ENCODE data around the gene ELFN1.

Gene ELFN1

DNA sequence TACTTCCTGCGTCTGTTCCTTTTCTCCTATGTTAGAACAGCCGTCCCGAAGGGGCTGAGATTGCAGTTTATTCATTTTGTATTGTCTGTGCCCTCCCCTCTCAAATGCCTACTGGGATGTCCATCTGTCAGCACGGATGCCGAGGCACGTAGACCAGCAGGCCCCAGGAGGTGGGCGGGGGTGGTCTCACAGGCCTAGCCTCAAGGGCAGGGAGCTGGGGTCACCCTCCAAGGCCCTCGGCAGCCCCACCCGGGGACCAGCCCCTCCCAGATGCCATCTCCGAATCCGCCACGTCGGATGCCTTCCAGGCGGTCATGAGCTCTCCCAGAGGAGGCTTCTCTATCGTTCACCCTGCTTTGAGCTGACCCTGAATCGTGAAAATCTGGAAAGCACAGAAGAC, 59.7 kb downstream of the ELFN1 start:
- DNase-seq = no peak

DNA sequence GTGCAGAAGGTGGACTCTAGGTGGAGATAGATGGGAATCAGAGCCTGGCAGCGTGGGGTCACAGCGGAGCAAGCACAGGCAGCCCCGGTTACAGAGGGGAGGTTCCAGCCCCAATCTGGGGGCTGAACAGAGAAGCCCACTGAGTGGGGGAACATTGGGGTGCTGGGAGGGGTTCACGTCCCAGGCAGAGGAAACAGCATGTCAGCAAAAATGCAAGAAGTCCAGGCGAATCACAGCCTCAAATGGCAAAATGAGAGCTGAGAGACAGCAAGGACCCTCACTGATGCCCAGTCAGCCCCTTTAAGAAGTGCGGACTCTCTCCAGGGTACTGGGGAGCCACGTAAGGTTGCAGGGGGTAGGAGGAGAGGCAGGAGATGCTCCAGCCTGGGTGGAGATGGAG, 62.0 kb downstream of the ELFN1 start:
- DNase-seq = no peak

DNA sequence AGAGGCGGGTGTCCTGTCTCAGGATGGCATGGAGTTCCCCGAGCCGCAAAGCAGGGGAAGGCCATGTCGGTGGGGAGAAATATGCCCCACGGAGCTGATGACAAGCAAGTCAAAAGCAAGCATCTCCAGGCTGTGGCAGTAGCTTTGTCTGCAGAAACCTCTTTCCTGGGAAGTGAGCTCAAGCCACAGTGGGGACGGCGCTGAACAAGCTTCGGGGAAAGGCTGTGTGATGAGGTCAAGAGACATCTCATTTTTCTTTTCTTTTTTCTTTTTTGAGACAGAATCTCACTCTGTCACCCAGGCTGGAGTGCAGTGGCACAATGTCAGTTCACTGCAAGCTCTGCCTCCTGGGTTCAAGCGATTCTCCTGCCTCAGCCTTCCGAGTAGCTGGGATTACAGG, 62.6 kb downstream of the ELFN1 start:
- DNase-seq = no peak

DNA sequence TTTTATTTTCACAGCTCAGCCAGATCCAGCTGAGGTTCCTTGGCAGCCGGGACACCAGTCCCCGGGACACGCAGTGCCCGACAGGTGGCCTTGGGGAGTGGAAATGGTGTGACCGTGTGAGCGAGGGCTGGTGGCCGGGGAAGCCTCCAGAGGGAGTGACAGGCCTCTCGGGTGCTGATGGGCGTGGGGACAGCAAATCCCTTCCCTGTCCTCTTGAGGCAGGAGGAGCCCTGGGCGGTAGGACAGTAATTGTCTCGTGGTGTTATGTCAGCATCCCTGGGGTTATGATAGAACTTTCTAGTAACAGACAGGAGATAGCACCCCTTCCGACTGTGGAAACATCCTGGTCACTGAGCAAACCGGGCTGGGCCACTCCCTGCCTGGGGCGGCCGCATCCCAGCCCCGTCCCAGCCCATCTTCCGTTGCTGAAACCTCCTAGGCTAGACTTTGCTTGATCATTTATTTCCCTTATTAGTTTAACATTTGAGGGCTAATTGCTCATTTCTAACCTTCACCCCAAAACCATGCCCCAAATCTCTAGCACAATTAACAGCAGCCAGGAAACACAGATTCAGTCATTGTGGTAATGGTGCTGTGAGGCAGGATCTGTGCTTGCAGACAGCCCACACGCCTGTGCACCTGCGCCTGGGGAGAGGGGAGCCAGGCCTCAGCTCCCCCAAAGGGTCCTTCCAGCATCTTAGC, 63.3 kb downstream of the ELFN1 start:
- no peak for DNase-seq

DNA sequence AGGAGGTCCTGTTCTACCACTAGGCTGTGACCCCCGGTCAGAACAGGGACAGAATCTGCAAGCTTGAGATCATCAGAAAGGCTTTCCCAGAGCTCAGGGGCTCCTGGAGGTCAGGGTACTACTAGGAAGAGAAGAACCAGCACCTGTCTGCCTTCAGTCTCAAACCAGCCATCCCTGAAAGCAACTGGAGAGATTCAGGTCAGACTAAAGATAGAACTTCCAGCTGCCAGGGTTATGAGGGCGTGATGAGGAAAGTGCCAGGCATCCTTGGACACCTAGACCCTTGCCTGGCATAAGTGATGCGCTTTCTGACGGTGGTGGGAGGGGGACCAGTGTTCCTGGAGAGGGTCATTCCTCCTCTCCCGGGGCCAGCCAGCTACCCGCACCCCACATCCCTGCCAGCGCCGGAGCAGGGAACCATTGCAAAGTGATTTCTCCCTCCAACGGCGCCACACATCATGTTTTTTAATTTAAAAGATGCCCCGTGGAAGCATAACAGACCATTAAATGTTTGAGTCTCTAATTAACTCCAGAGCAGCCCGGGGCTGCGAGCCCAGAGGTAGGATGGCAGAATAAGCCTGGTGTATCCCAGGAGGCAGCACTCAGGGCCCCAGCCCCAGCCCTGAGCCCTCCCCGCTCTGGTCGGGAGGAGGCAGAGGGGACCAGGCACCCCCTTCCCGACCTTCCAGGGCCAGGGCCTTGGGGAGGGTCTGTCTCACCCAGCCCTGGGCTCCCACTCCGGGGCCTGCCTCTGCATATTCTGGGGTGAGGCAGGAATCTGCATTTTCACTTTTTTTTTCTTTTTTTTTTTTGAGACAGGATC, 64.0 kb downstream of the ELFN1 start:
- DNase-seq = no peak

DNA sequence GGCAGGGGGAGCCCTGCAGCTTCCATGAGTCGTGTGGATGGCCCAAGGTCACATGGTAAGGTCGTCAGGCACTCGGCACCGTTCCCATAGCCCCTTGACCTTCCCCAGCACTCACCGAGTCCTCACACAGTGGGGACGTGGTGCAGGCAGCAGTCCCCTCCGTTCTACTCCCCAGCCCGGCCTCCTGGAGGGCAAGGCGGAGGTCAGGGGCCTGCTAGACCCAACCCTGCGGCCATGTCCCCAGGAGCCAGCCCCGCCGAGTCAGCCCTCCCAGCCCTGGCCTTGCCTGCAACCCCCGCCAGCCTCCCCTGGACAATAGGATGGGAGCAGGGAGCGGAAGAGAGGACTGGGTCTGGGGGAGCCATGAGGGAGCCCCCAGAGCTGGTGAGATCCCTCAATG, 65.2 kb downstream of the ELFN1 start:
- no peak for DNase-seq

DNA sequence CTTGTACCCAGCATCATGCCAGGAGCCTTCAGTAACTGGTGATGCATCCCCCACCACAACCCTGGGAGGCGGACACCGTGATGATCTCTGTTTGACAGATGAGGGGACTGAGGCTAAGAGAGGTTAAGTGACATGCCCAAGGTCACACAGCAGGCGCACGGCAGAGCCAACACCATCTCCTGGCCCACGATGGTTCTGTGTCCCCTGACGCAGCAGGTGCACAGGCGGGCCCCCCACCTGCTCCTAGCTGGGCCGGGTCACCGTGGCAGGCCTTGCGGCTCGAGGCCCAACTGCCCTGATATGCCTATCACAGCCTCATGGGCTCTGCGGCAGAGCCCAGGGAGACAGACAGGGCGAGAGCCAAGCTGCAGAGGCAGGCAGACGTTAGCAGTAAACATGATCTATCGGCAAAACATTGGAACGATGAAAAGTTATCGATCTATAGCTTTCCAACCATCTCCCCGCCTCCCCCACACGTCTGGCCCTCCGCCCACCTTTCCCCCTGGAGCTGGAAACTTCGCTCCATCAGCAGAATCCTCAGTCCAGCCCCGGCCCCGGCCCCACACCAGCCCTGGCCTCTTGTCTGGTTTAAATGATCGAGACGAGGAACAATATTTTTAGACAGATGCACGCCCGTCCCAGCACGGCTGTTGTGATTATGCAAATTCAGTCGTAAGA, 65.9 kb downstream of the ELFN1 start:
- no peak for DNase-seq

DNA sequence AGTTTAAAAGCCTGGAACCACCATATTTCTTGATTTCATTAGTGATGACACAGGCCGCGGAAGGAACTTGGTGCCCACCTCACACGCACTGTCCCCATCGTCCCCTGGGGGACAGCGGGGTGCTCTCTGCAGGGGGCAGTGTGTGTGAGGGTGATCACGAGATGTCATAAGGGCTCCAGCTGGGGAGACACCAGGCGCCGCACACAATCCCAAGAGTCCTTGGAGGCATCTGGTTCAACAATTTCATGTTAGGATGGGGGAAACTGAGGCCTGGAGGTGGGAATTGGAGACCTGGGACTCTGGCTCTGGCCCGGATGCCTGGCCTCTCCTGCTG, 66.4 kb downstream of the ELFN1 start:
- no peak for DNase-seq

DNA sequence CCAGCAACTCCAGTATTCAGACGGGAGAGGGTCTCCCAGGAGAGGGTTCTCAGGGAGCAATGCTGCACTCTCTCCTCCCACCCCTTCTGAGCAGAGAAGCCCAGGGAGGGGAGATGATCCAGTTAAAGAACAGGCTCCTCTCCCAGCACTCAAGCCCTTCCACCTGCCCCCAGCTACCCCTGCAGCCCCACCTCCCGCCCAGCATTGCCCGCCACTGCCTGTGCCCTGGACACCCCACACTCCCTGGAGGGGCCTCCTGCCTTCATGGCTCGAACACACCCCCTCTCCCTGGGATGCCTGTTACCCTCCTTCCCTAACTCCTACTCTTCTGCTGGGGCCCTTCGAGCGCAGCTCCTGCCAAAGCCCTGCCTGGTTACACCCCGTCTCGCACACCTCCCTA, 66.8 kb downstream of the ELFN1 start:
- DNase-seq = no peak

DNA sequence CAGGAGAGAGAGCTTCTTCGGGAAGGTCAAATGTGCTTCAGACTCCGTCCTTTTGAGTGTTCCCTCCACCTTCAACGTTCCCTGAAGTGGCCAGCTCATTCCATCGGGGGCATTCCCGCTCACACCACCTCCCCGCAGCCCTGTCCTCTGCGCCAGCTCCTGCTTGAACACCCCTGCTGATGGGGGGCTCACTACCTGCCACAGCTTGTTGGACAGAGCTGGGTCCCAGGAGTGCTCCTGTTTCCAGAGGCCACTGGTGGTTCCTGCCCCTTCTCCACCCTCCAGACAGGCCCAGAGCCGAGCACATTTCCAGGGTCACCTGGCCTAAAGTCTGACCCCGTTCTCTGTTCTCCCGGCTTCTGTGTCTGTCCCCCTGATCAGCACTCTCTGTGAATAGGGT, 67.4 kb downstream of the ELFN1 start:
- no peak for DNase-seq

DNA sequence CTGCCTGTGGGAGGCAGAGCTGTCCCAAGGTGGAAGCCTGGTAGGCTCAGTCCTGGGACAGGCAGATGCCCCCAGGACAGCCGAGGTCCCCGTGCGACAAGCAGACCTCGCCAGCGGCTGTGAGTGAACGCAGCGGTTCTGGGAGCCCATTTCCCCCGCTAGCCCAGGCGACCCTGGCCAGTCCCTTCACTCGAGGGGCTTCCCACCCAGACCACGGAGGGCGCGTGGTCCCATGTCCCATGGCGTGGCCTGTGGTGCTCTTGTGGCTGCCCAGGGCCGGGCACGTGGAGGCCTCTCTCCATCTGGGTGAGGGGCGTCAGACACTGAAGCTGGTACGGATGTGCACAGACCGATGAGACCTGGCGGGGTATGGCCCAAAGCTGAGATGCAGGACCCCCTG, 67.9 kb downstream of the ELFN1 start:
- no peak for DNase-seq

DNA sequence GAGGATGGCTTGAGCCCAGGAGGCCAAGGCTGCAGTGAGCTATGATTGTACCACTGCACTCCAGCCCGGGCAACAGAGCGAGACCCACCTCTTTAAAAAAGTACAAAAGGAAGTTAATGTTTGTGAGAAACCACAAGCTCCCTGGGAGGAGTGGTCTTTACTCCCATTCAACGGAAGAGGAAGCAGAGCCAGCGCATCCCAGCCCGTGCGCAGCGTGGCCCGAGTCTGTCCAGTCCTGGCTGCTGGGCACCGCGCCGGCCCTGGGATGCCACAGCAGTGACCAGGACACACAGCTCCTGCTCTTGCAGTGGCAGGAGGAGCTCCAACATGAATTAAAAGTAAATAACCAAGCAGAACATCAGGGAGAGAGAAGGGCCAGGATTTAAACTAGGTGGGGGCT, 68.4 kb downstream of the ELFN1 start:
- no peak for DNase-seq

DNA sequence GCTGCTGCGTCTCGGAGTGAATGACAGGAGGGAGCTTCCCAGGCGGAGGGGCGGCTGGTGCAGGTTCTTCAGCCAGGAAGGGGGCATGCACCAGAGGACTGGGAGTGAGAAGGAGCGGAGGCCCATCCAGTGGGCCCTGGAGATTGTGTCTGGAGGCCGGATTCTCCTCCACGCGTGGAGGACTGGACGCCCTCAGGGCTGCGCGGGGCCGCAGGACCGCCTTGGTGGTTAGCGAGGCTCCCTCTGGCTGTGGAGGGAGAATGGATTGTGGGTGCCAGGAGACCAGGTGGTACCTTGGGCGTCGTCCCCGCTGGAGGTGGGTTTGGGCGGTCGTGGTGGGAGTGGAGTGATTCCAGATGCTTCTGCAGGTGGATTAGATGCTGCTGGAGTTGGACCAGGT, 68.9 kb downstream of the ELFN1 start:
- no peak for DNase-seq

DNA sequence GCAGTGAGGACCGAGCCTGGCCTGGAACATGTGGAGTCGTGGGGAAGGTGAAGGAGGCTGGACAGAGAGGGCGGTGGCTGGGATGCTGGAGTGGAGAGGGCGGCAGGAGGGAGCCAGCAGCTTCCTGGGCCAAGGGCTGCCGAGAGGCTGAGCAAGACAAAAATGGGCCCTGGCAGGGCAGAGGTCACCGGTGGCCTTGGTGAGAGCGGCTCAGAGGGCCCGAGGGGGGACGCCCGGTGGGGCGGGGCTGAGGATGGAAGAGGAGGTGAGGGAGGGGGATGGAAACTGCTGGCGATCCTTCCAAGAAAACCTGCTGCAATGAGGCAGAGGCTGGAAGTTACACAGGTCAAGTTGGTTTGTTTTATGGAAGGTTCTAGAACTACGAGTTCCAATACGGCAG, 69.5 kb downstream of the ELFN1 start:
- DNase-seq = no peak

DNA sequence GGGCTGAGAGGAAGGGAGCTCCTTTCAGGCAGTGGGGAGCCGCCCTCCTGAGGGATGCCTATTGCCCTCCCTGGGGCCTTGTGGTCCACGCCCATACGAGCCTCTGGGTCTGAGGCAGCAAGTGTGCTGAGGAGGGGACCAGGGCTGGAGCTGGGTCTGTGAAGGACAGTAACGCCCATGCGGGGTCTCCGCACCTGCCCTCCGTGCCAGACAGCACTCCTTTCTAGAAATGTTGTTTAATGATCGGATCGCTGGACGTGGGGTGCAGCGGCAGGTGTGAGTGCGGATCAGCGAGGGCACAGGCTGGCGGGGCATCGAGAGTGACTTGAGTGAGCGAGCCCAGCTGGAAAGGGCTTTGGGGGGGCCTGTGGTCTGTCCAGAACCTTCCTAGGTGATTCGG, 70.1 kb downstream of the ELFN1 start:
- no peak for DNase-seq

DNA sequence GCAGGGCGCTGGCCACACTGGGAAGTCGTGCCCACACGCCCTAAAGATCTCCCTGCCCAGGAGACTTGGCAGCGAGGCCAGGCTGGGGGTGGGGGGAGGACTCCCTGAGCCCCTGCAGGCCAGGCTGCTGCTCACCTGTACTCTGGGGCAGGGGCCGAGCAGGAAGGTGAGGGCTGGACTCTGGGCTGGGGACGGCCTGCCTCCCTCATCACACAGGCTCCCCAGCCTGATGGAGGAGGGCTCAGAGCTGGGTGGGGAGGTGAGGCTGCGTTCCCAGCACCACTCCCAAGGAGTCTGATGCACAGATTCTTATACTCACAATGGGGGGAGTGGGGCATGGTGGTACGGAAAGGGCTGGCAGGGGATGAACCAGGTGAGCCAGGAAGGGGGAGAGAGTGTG, 71.2 kb downstream of the ELFN1 start:
- DNase-seq = no peak

DNA sequence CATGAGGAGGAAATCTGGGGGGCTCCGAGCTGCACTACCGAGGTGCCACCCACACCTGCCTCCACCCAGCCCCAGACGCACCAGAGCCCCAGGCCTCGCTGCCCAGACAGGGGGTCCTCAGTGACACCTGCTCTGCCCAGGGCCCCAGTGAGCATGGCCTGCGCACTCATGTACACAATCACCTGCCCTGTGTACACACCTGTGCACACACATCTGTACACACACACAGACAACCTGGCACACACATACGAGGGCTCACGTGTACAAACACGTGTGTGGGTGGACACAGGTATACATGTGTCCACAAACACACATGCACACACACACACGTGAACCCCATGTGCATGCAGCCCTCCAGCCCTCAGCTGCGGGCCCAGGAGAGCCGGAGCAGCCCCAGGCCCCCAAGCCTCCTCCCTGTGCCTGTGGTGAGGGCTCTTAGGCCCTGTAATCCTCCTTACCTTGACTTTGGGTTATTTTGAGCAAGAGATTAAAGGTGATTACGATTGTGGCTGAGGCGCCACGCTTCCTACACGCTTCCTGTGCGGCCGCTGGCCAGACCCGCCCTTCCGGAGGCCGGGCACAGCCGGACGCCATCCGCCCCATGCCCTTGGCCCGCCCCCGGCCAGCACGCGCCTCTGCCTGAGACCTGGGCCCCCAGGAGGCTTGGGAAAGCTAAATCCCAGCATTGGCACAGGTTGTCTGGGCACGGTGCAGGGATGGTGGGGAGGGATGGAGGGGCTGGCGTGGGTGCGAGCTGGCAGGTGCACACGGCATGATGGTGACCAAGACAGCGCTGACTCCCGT, 71.9 kb downstream of the ELFN1 start:
- DNase-seq = no peak

DNA sequence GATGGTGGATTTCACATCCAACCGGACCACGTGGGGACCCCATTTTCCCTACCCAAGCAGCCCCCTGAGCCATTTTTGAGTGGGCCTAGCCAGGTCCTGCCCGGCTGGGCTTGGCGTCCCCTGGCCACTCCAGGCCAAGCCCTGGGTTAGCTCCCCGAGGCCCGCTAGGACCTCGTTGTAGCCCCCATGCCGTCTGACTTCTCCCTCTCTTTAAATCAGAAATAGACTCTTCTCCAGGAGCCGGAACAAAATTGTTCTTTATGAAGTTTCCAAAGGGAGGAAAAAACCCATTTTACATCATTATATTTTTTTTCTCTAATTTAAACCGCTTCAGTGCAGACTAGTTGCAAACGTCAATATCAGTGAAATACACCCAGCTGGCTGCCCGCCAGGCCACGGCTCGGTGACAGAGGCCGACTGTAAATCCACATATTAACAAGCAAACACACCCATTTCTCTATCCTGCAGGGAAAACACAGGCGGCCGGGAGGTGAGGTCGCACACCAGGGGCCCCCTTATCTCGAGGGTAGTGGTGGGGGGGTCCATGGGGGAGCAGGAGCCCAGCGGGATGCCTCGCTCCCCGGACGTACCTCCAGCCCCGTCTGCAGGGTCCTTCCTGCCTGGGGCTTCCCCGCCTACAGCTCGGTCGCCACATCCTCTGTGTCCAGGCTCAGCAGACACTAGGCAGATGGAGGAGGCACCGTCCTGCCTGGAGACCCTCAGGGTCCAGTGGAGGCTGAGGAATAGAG, 72.7 kb downstream of the ELFN1 start:
- no peak for DNase-seq

DNA sequence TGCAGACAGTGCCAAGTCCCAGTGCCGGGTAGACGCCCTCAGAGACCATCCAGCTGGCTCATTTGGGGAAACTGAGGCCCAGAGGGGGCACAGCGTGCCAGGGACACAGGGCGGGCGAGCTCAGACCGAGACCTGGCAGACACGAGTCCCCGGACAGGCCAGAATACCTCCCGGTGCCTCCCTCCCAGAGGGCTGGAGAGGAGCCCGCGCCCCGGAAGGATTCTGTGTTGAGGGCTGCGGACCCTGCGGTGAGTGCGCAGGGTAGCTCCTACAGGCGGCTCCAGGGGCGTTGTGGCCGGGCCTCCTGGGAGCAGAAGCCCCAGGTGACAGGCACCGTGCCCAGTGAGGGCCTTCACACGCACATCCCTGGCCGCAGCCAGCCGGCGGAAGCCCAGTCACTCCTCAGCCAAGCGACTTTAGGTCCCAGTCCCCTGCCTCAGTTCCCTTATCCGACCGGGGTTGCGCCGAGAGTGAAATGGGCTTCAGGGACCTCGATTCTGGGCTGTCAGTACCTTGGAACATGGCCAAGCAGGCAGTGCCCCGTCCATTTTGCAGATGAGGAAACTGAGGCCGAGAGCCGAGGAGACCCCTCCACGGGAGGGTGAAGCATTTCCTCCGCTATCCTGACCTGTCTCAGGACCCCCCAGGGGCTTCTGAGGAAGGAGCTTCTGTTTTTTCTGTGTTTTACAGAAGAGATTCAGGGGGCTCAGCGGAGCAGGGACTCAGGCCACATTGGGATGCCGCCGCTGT, 73.6 kb downstream of the ELFN1 start:
- no peak for DNase-seq

DNA sequence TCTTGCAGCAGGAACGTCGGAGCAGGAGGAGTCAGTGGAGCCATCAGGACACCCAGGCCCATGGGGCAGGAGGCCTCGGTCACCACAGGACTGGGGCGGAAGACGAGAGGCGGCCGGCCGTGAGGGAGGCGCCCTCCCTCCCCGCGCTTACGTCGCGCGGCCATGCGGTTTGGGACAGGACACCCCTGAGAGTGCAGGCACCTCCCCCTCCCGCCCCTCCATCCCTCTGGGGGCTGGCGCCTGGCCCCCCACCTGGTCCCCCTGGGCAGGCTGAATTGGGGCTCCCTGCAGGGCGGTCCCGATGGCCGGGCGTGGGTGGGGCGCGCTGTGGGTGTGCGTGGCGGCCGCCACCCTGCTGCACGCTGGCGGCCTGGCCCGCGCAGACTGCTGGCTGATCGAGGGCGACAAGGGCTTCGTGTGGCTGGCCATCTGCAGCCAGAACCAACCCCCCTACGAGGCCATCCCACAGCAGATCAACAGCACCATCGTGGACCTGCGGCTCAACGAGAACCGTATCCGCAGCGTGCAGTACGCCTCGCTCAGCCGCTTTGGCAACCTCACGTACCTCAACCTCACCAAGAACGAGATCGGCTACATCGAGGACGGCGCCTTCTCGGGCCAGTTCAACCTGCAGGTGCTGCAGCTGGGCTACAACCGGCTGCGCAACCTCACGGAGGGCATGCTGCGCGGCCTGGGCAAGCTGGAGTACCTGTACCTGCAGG, 74.4 kb downstream of the ELFN1 start:
- no peak for DNase-seq

DNA sequence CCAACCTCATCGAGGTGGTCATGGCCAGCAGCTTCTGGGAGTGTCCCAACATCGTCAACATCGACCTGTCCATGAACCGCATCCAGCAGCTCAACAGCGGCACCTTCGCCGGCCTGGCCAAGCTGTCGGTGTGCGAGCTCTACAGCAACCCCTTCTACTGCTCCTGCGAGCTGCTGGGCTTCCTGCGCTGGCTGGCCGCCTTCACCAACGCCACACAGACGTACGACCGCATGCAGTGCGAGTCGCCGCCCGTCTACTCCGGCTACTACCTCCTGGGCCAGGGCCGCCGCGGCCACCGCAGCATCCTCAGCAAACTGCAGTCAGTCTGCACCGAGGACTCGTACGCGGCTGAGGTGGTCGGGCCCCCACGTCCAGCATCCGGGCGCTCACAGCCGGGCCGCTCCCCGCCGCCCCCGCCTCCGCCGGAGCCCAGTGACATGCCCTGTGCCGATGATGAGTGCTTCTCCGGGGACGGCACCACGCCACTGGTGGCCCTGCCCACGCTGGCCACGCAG, 75.0 kb downstream of the ELFN1 start:
- DNase-seq = no peak
